Vagina (tissue), 2 donors: Measurements from ENCODE around the gene CDR2L. TPM values are rescaled to one million over a fixed set of nuclear protein-coding genes. Genes with fewer than 3 reads are reported as not detected.

Experiments used
- DNase-seq, 2 donors: peaks; one replicate each; pipeline ENCODE4 v3.0.0-alpha.2; 2017; ENCODE audit errors: extremely low spot score in 2 of 2
- H3K27ac ChIP-seq: fragments of 200-600 bp; sonication (generic); one replicate; pipeline ENCODE4 v1.5.1; 2019
- H3K27me3 ChIP-seq: fragments of 200-600 bp; sonication (generic); one replicate; pipeline ENCODE4 v1.5.1; 2019
- H3K36me3 ChIP-seq, 2 donors: fragments of 200-600 bp; sonication (generic); one replicate each; pipeline ENCODE4 v1.5.1; 2017 to 2019
- H3K4me1 ChIP-seq: fragments of 200-600 bp; sonication (generic); one replicate; pipeline ENCODE4 v1.5.1; 2019
- H3K4me3 ChIP-seq, 2 donors: fragments of 200-600 bp; sonication (generic); 1 replicate in 1 of 2; 2 replicates in 1 of 2; pipeline ENCODE4 v1.5.1; 2016 to 2019
- H3K9me3 ChIP-seq: fragments of 200-600 bp; sonication (generic); one replicate; pipeline ENCODE4 v1.5.1; 2019
- POLR2A ChIP-seq, 2 donors: fragments of 450-650 bp; IDR thresholded peaks; one replicate each; pipeline ENCODE4 v1.6.1; 2017; ENCODE audit warnings: antibody characterized with exemption in 2 of 2, mild to moderate bottlenecking in 2 of 2, moderate library complexity in 2 of 2
- POLR2AphosphoS5 ChIP-seq, 2 donors: sonication (generic); formaldehyde crosslinking; IDR thresholded peaks; one replicate each; pipeline ENCODE4 v1.9.0; 2017; ENCODE audit warnings: antibody characterized with exemption in 2 of 2, mild to moderate bottlenecking in 2 of 2, low read depth in 1 of 2; ENCODE audit not compliant: insufficient read depth in 1 of 2
- intact Hi-C: fragments of 100-400 bp; cut with DNase I; formaldehyde crosslinking; loops from one replicate; pipeline ENCODE4 v1.15.1; 2023
- small RNA-seq: library from RNA; depleted of rRNA; stranded (forward); fragments of <200 nt; gene quantifications from one replicate; pipeline ENCODE3, GENCODE V24; 2016
- total RNA-seq: library from RNA; depleted of rRNA; stranded (reverse); fragments of >200 nt; gene quantifications from one replicate; pipeline ENCODE4 v1.2.3, GENCODE V29; 2016
- TF ChIP-seq, protein P1 (sequence below), 3 experiments: fragments of 450-650 bp in 2 of 3; fragments of 200-600 bp in 1 of 3; sonication (generic) in 1 of 3; IDR thresholded peaks; one replicate each; pipeline ENCODE4 v1.5.1; 2017 to 2019; ENCODE audit warnings: antibody characterized with exemption in 3 of 3, mild to moderate bottlenecking in 2 of 3, moderate library complexity in 2 of 3

Gene CDR2L
- total RNA-seq, 1 donor from 2014 or later, result 13.5 TPM

GRCh38 chr17:75049706-75050105 lies 62.3 kb downstream of the CDR2L start:
- H3K9me3 ChIP-seq, result no peaks in the 10 kb centered on the region

DNA sequence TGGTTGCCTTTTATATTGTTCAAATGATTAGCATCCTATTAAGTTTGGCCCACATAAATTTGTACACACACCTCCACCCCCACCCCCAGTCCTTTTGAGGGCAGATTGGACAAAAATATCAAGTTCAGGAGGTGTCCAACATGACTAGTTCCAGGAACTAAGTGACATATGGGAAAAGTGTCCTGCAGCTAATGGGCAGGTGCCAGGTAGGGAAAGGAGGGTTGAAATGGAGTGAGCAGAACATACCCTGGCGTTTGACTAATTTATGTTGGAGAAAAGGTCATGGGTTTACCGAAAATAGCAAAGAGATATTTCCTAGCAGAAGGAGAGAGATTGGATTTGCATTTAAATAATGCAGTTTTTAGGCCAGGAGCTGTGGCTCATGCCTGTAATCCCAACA lies 64.5 kb downstream of the CDR2L start:
- peaks cover 20% of the 10 kb centered on the region for H3K4me1 ChIP-seq
- no peak overlapping the region for H3K27ac ChIP-seq
- H3K4me3 ChIP-seq, result no peak overlapping the region
- peaks cover 0 to 54% of the 10 kb centered on the region in 2 donors for H3K36me3 ChIP-seq
- TF ChIP-seq, protein P1, sequence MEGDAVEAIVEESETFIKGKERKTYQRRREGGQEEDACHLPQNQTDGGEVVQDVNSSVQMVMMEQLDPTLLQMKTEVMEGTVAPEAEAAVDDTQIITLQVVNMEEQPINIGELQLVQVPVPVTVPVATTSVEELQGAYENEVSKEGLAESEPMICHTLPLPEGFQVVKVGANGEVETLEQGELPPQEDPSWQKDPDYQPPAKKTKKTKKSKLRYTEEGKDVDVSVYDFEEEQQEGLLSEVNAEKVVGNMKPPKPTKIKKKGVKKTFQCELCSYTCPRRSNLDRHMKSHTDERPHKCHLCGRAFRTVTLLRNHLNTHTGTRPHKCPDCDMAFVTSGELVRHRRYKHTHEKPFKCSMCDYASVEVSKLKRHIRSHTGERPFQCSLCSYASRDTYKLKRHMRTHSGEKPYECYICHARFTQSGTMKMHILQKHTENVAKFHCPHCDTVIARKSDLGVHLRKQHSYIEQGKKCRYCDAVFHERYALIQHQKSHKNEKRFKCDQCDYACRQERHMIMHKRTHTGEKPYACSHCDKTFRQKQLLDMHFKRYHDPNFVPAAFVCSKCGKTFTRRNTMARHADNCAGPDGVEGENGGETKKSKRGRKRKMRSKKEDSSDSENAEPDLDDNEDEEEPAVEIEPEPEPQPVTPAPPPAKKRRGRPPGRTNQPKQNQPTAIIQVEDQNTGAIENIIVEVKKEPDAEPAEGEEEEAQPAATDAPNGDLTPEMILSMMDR (IDR thresholded peaks at IDR 0.05), result no peak
- TF ChIP-seq POLR2A (IDR thresholded peaks at IDR 0.05) (no peak), POLR2AphosphoS5 (IDR thresholded peaks at IDR 0.05; ENCODE audit: insufficient read depth in 1 of 2, low read depth in 1 of 2) (no peak)
- intact Hi-C loops, result no loop called here
- no peak for DNase-seq
- no peaks in the 10 kb centered on the region for H3K27me3 ChIP-seq
- no peaks in the 10 kb centered on the region for H3K9me3 ChIP-seq

More at GRCh38 chr17:75049706-75050105, 62.3 kb downstream of the CDR2L start:
- TF ChIP-seq, protein P1 (IDR thresholded peaks at IDR 0.05), result no peak
- TF ChIP-seq POLR2AphosphoS5 (IDR thresholded peaks at IDR 0.05; ENCODE audit: insufficient read depth in 1 of 2, low read depth in 1 of 2) (no peak), POLR2A (IDR thresholded peaks at IDR 0.05) (no peak)
- intact Hi-C loops, result no loop called here
- no peak overlapping the region for H3K27ac ChIP-seq
- no peak overlapping the region for H3K4me3 ChIP-seq
- DNase-seq, result no peak
- H3K4me1 ChIP-seq, result peaks cover 31% of the 10 kb centered on the region
- peaks cover 0 to 43% of the 10 kb centered on the region in 2 donors for H3K36me3 ChIP-seq
- H3K27me3 ChIP-seq, result no peaks in the 10 kb centered on the region

Small RNA genes within 50 kb of the gene (small RNA-seq; reads per million reads assigned to genes)
- gene RN7SL573P (not detected), gene RNU6-362P (not detected)

Other genes with a start within 250 kb of the CDR2L start
- gene NHERF1, start 239.0 kb upstream of the CDR2L start, total RNA-seq, result 57.2 TPM
- 28.5 TPM for gene NAT9, start 211.3 kb upstream of the CDR2L start, total RNA-seq
- not detected for gene GRIN2C, start 127.7 kb upstream of the CDR2L start, total RNA-seq
- 16.0 TPM for gene FDXR, start 114.6 kb upstream of the CDR2L start, total RNA-seq
- 1.5 TPM for gene FADS6, start 94.0 kb upstream of the CDR2L start, total RNA-seq
- 0.49 TPM for gene USH1G, start 64.4 kb upstream of the CDR2L start, total RNA-seq
- gene OTOP2, start 63.4 kb upstream of the CDR2L start, total RNA-seq, result not detected
- gene OTOP3, start 51.7 kb upstream of the CDR2L start, total RNA-seq, result 0.74 TPM
- 13.0 TPM for gene HID1, start 14.9 kb upstream of the CDR2L start, total RNA-seq
- 33.6 TPM for gene MRPL58, start 25.0 kb downstream of the CDR2L start, total RNA-seq
- 149 TPM for gene ATP5PD, start 59.3 kb downstream of the CDR2L start, total RNA-seq
- 17.2 TPM for gene KCTD2, start 59.6 kb downstream of the CDR2L start, total RNA-seq
- gene SLC16A5, start 100.3 kb downstream of the CDR2L start, total RNA-seq, result 26.8 TPM
- 12.8 TPM for gene ARMC7, start 122.3 kb downstream of the CDR2L start, total RNA-seq
- gene NT5C, start 144.1 kb downstream of the CDR2L start, total RNA-seq, result 98.5 TPM
- gene JPT1, start 166.9 kb downstream of the CDR2L start, total RNA-seq, result 48.1 TPM
- 63.6 TPM for gene SUMO2, start 195.3 kb downstream of the CDR2L start, total RNA-seq
- gene NUP85, start 218.0 kb downstream of the CDR2L start, total RNA-seq, result 33.9 TPM